RCC 7860 (cell line): Measurements from ENCODE around the gene NTHL1.
"Not testable (repeated sequence)": the region's sequence is repeated elsewhere in the genome, so short reads cannot be mapped to it uniquely, and the experiment has no call there.

Experiments
- DNase-seq: peaks from one replicate; pipeline ENCODE4 v3.0.0-alpha.2; 2015; ENCODE audit warnings: low spot score
- FAIRE-seq: peaks from 2 replicates; lab custom pipeline; 2012; peaks lifted over from hg19 to GRCh38; lab: Jason Lieb, UNC

NTHL1 gene

GRCh38 chr16:2011726-2012125, 35.9 kb downstream of the NTHL1 start:
- DNase-seq, FAIRE-seq: not testable (repeated sequence)

- DNase-seq (peak; percentile 65), FAIRE-seq (no peak)
These were observed 37.7 kb downstream of the NTHL1 start, which contains the start of gene ZNF598 for GRCh38 chr16:2009791-2010510. ZNF598 (minus strand) TSS chr16:2009821.

GRCh38 chr16:2009164-2009711, 38.4 kb downstream of the NTHL1 start:
- FAIRE-seq, result no peak
- DNase-seq, result no peak

- FAIRE-seq (no peak), DNase-seq (no peak)
These were observed 38.9 kb downstream of the NTHL1 start for GRCh38 chr16:2008631-2009163.

- no peak for FAIRE-seq
These were observed 39.6 kb downstream of the NTHL1 start for GRCh38 chr16:2008009-2008526.

GRCh38 chr16:2007081-2007836, 40.4 kb downstream of the NTHL1 start:
- FAIRE-seq (no peak), DNase-seq (no peak)

More at GRCh38 chr16:2008009-2008526, 39.6 kb downstream of the NTHL1 start:
- peak; percentile 12 for DNase-seq

GRCh38 chr16:2006317-2006716, 41.3 kb downstream of the NTHL1 start:
- DNase-seq (no peak), FAIRE-seq (no peak)

- no peak for DNase-seq
- FAIRE-seq, result no peak
These were observed 42.0 kb downstream of the NTHL1 start for GRCh38 chr16:2005646-2006045.

GRCh38 chr16:2004795-2005517, 42.7 kb downstream of the NTHL1 start:
- no peak for DNase-seq
- no peak for FAIRE-seq

GRCh38 chr16:2003827-2004641, 43.6 kb downstream of the NTHL1 start:
- DNase-seq, result peak; percentile 72
- peak; percentile 21 for FAIRE-seq

GRCh38 chr16:2003231-2003826, 44.3 kb downstream of the NTHL1 start:
- FAIRE-seq, result no peak
- DNase-seq, result no peak

GRCh38 chr16:2002406-2003230, 45.0 kb downstream of the NTHL1 start:
- DNase-seq (no peak), FAIRE-seq (no peak)

GRCh38 chr16:2001456-2002355, 45.9 kb downstream of the NTHL1 start:
- FAIRE-seq (no peak), DNase-seq (no peak)

- DNase-seq (no peak), FAIRE-seq (no peak)
These were observed 46.6 kb downstream of the NTHL1 start for GRCh38 chr16:2001035-2001434.

GRCh38 chr16:1999866-2000514, 47.6 kb downstream of the NTHL1 start:
- FAIRE-seq (no peak), DNase-seq (no peak)

- FAIRE-seq, result no peak
- DNase-seq, result no peak
These were observed 48.5 kb downstream of the NTHL1 start for GRCh38 chr16:1998852-1999801.
